NCI-H1694 (cell line): ENCODE measurements around the gene KIF3A.

ENCODE experiments used
- DNase-seq: peaks from one replicate; lab custom pipeline; 2025; lab: John Stamatoyannopoulos, UW

The KIF3A gene

DNA sequence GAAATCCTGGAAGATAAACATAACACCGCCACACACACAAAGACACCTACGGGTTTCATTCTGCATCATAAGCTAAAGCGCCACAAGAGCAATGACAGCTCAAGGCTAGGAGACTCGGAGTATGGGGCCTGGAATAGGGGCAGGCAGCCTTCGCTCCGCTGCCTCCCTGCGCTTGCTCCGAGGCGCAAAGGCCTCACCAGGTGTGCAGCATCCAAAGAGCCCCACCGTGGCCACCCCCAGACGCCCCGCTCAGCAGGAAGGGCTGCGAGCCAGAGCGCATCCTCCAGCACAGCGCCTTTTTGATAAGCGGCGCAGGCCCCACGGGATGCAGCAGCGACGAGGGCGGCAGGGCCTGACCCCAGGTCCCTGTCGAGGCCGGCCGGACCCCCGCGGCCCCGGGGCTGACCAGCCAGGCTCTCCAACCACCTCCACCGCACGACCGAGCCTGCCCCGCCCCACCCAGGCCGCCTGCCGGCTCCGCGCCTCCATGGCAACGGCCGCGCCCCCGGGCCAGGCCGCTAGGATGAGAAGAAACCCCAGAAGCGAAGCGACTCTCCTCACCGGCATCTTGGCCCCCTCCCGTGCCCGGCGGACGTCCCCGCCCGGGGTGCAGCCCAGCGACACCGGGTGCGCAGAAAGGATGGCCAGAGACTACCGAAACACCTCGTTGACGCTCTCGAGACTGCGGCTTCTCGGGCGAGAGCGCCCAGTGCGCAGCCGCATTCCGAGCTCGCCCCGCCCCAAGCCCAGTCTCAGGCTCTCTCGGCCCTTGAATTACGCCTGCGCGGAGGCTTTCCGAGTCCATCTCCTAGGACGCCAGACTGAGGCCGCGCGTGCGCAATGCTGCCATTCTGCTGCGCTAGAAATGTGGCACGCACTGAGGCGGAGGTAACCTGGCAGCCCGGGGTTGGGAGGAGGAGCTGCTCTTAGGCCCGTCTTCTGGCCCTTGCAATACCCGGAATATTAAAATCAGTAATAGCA is at the start of gene KIF3A:
Gene KIF3A, minus strand, starts transcription at position 694 of the 981 bp plus-strand sequence. Its CDS starts 127 bp downstream, at position 567.
- peak; percentile 94 for DNase-seq

DNA sequence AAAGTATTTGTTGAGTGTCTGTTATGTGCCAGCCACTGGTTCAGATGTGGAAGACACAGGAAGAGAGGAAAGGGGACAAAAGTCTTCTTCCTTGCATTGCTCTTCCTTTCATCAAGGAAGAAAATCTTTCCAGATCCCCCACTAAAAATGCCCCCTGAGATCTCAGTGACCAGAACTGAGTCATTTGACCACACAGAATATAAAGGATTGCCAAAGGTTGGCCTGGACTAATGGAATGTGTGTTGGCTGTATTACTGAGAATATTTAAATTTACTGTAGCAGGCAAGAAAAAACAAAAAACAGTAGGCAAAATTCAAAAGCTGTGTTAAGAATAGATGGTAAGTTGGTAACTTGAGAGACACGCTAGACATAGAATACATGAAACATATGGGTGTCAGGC is 49.7 kb upstream of the KIF3A start:
- no peak for DNase-seq

DNA sequence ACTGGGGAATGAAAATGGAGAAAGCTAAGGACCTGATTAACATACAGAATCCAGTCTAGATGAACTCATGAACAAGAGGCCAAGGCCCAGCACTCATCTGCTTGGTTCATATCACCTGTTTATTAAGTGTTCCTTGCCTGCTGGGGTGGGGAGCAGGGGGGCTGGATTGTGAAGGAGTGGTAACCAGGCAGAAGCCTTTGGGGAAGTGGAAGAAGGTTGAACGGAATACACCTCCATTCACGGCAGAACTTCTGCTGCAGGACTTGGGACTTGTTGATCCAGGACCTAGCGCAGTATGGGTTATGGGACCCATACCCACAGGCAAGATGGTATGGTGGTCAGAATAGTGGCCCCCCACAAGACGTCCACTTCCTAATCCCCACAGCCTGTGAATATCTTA is 48.5 kb upstream of the KIF3A start:
- no peak for DNase-seq

DNA sequence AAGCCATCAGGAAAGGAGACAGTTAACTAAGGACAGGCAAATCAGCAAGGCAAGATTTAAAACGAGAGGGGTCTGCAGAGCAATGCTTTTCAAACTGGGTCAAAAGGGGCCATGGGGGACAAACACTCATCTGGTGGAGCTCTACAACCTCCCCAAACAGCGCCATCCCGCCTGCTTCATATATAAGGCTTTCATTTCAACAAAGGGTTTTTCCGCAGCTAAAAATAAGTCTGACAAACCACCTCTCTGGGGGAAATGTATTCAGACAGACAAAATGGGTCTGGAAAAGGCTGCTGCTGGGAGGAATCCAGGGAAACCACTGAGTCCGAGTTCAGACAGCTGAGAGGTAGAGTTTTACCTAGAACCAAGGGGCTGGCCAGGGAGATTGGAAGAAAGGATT is 48.0 kb upstream of the KIF3A start:
- no peak for DNase-seq

DNA sequence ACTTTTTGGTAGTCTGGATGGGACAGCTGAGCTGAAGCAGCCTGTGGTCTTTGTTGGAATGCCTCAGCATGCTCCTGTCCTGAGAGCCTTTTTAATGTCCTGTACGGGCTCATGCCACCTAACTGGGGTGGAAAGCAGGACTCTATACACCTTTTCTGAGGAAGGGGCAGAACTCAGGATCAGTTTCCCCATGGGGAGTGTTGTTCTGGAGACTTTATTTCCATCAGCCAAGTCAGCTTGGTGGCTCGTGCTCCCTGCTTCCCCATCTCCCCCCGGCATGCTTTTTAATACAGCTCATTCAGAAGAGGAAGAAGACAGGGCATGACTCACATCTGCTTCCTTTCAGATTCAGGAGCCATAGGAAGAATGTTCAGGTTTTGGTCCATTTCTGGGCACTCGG is 44.8 kb upstream of the KIF3A start:
- no peak for DNase-seq

DNA sequence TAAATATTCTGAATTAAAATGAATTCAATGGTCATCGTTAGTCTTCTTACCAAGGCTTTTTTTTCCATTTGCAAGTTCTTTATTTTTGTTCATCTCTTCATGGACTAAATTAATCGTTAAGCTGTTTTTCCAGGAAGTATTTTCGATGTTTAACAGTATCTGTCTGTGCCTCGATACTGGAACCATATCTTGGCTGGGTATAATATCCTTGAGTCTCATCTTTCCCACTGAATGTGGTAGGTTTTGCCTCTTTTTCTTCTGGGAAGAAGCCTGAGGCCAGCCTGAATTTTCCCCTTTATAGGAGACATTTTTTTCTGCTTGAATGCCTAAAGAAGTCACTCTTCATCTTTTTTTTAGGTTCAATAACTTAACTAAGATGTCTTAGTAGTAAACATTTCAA is 43.7 kb upstream of the KIF3A start:
- no peak for DNase-seq

DNA sequence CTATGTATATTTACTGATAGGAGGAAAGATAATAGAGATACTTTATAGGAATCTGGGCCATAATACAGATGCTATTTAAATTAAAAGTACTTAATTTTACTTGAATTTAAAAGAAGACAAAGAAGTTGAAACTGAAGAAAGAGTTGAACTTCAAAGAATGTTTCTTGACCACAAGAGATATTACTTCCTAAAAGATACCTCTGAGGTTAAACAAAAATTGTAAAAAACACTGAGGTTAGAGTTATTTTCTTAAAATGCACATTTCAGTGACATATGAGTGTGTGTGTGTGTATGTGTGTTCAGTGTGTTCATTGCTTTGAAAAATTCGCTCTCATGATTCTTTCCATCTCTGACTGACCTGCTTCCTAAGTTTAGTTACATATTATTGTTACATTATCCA is 43.2 kb upstream of the KIF3A start:
- DNase-seq: no peak

DNA sequence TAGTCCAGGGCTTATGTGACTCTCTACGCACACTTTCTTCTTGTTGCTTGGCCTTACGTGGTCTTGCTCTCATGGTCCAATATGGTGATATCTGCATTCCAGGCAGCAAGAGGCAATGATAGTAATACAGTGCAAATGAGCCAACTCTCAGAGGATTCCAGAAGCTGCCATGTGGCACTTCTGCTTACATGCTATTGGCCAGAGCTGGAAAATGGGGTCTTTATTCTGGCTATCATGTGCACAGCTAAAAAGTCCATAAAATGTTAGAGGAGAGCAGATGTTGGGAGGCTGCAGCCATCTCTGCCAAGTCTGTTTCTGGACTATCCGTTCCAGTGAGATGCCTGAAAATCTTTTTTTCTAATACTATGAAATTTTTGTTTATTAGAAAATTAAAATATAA is 42.6 kb upstream of the KIF3A start:
- no peak for DNase-seq

DNA sequence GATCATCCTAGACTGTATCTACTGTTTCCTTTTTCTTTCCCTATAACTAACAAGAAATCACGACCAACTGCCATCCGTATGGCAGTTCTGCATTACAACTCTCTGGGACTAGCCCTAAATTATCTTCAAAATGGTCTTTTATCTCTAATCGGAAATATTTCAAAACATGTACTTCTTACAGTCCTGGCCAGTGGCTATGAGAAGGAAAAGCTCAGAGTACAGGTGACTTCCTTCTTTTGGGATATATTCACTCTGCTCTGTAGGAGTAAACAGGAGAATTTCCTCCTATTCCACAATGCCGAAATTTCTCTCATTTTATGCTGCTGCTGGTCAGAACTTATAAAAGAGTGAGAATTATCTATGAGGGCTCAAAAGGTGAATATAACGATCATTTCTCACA is 41.5 kb upstream of the KIF3A start:
- no peak for DNase-seq

DNA sequence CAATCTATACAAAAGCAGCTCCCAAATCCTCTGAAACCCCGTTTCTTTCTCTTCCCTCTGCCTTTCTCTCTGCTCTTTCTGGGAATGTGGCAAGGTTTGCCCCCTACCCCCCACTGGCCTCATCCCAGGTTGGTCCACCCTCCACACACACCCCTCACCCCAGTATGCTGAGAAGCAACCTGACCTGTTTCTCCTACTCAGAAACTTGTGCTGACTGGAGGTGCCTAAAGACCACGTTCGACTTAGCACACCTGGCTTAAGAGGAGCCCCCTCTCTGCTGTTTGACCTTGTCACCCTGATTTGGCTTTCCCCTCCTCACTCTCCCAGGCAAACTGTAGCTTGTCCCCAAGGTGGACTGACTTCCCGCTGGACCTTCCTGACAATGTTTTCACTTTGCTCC is 40.8 kb upstream of the KIF3A start:
- DNase-seq: no peak

DNA sequence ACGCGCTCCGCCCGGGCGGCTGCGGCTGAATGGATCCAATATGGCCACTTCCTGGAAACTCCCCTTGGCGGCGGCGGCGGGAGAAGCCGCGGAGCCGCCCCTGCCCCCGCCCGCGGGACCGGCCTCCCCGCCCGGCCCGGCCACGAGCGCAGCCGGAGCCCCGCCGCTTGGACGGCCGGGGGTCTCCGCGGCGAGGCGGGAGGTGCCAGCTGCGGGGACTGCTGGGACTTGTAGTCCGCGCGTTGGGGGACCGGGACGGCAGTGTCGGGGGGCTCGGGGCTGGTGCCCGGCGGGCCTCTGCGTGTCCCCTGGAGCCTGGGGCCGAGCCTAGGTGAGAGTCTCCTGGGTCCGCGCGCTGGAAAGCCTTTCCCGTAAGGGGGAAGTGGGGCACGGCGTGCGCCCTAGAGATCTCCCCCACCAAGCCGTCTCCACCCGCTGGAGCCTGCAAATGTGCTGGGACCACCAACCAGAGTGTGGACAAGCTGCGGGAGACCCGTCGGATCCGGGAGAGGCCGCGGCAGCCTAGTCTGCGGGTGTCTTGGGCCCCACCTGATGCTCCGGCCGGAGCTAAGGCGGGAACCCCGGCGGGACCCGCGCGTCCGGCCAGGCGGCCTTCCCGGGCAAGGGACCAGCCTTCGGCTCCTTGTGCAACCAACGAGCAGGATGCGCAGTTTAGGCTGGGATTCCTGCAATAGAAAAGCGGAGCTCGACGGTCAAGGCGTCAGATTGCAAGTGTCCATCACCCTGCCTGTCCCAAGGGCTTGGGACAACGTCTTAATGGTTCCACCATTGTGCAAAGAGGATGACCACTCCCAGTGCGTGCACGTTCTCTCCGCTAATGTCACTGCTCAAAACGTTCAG is 40.1 kb upstream of the KIF3A start, which contains the start of gene SEPTIN8:
Gene SEPTIN8, minus strand, starts transcription at position 31 of the 861 bp plus-strand sequence. CDS start 102 bp downstream, outside the sequence.
- DNase-seq: no peak

DNA sequence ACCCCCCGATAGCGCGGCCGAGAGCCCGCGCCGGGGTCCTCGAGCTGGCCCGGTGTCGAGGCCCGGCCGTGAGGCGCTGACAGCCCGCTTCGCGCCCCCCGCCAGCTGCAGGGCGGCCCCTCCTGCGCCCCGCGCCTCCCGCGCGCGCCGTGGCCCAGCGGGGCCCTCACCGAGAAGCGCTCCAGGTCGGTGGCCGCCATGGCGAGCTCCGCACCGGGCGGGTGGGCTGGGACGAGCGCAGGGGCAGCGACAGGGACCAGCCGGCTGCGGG is 39.5 kb upstream of the KIF3A start:
- DNase-seq: no peak

DNA sequence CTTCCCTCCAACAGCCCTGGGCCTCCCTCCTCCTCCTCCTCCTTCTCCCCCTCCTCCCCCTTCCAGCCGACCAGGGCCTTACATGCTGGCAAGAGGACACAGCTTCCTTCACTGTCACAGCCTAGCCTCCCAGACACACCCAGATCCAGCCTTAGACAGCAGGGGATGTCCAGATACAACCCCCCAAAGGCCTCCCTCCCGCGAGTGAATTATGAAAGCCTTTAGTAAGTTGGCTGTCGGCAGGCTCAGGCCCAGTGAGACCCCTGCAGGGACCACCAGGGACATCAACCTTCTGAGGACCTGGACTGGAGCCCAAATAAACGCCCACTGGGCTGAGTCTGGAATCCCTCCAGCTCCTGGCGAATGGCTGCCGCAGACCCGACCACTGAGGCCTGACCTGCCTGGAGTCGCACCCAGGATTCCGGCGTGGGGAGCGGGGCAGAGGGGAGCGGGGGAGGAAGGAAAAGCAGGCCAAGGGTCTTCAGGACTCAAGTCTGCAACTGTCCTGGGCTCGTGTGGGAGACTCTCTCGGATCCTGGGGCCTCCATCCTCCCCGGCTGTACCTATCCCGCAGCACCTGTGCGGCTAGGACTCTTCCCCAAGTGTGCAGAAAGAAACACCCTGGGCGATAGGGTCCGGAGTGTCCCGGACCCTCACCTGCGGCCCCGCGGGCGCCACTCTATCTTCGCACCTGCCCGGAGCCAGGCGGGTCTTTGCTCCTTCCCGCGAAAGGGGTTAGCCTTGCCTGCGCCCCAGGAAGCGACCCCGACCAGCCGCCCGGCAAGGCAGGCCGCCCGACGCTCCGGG is 39.0 kb upstream of the KIF3A start:
- DNase-seq: no peak

DNA sequence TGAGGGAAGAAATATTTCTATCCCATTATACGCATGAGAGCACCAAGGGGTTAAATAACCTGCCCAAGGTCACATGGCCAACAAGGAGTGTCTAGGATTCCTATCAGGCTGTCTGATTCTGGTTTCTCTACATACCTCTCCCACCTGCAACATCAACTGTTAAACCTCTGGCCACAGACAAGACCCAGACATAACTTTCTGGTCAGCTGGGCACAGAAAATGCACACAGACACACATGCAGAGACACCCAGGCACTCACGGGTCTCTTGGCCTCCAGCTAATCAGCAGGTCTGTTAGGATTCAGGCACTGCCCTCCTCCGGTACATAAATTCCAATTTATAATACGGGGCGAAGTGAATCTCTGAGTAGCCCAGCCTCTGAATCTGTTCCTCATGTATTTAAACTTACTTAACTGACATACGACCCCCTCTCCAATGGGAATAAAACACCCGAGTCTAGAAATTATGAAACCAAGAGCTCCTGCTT is 38.2 kb upstream of the KIF3A start:
- DNase-seq: no peak

DNA sequence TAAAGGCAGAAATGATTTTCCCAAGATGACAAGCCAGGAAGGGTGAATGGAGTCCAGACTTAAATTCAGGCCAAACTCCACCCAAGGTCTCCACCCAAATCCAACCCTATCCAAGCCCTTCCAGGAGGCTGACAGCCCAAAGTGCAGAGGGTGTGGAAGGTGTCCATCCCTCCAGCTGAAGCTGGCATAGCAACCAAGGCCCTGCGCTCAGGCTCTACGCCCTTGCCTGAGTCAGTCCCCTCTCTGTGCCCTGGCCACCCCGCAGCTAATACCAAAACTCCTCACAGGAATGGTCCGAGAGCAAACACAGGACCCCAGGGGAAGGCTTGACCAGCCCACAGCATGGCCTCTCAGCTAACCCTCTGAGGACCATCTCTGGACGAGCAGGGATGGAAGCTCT is 37.5 kb upstream of the KIF3A start:
- DNase-seq: no peak

DNA sequence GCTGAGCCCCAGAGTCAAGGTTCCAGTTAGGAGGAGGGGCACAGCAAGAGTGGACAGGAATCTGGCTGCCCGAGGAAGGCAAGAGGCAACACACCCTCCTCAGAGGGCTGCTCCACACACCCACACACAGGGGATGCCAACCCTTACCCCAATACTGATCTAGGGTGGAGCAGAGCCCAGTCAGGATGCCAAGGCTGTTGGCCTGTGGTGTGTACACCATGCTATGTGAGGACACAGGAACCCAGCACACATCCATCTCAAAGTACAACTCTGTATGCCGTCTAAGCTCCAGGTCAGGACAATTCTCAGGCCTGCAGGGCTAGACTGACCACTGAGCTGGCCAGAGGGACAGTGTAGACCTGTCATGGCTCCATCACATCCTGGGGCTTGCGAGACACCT is 37.1 kb upstream of the KIF3A start:
- no peak for DNase-seq

DNA sequence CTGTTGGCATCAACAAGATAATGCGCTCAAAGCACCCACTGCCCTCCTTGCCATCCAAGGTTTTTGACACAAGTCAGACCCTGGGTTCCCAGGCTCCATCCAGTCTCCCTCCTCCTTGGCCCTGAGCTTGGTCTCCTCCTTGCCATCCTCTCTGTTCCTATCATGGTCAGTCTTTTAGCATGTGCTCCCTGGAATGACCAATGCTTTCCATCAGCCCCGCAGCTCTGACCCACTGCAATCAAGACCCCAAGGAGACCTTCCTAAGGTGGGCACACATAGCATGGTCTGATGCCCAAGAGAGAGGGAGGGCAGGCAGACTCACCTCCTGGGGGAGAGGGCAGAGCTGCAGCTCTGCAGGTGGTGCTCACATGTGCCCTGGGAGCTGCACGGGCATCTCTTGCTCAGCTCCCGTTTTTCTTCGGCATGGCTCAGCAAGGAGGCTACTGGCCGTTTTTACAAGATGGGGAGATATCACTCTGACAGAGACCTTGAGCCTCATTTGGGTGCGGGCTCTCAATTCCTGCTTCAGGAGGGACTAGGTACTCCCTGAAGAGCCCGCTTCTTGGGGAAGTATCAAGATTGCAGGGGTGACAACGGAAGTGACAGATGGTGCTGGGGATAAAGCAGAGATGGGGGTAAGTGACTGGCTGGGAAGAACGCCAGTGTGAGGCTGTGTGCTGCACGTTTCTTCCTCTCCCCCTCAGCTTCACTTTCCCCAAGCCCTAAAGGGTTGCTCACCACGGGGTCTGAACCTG is 36.4 kb upstream of the KIF3A start:
- DNase-seq: no peak

DNA sequence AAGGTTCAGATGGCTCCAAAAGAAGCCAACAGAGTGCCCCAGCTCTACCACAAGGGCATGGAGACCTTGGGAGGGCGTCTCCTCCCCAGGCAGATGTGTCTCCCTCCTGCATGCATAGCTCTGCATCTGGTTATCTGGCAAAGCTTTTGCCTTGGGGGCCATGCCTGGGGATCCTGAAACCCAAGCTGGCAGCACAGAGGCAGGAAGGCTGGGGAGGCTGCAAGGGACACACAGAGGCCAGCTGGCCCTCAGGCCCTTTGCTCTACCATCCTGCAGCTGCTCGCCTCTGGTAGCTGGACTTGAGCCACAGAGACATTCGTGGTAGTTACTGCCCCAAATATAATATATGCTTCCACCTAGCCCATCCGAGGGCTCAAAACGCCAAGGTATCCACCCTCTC is 35.8 kb upstream of the KIF3A start:
- no peak for DNase-seq

DNA sequence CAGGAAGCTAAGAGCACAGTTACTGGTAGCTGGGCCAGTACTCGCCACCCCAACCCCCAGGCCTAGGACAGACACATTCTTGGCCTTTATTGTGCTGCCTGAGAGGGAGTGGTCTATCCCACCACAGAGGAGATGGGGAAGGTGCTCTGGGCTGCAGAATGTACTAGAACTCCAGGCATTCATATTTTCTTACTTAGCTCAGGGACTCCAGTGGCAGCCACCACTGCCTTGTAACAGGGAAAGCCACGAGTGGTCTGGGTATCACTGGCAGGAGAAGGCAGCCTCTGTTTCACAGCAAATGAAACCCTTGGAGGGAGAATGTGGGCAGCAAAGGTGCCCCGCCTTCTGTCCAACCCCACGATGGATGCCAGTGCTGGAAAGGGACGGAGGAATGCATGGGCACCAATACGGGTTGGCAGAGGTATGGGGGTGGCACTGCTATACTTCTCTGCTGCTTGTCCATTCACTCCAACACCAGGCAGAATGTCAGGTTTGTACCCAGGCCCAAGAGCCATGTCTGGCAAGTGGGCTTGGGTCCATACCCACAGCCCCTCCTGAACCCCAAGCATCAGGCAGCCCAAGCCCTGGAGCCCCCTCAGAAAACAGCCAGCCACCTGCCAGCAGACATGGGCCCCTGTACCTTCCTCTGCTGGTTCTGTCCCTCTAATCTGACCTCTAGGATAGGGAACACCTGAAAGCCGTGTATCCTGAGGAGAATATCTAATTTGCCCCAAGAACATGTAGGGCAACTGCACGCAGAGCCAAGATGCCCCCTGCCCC is 35.1 kb upstream of the KIF3A start:
- no peak for DNase-seq

DNA sequence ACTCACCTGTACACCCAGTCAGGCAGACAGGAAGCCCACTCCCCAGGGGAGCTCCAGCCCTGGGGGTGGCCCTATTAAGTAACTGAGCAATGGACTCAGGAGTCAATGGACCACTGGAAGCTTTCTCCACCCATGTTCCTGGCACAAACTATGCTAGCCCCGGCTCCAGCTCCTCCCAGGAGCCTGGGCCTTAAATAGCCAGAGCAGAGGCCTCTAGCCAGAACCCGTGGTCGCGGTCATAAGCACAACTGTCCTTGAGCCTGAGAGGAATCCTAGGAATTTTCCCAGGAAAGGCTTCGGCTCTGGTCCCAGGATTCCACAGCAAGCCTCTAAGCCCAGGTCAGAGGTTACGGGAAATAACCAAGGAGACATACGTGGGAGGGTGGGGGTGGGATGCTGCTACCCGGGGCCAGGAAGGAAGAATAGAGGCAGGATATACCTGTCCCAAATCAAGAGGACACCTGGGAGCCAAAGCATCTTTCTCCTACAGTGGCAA is 34.2 kb upstream of the KIF3A start:
- DNase-seq: no peak
